DMS153 treated with DMSO at 0.1 percent for 48 hours (cell line): ENCODE results near the gene USP54.
"Not testable (repeated sequence)": the region's sequence is repeated elsewhere in the genome, so short reads cannot be mapped to it uniquely, and the experiment has no call there.

Source experiments
- DNase-seq: peaks from one replicate; lab custom pipeline; 2025; ENCODE audit not compliant: unreplicated experiment; lab: John Stamatoyannopoulos, UW

The USP54 gene

GRCh38 chr10:73588656-73589055, 2.5 kb downstream of the USP54 start:
- no peak for DNase-seq

- no peak for DNase-seq
These were observed 4.6 kb downstream of the USP54 start for GRCh38 chr10:73586583-73586984.

GRCh38 chr10:73585327-73585726, 5.8 kb downstream of the USP54 start:
- DNase-seq = no peak

- no peak for DNase-seq
These were observed 6.4 kb downstream of the USP54 start for GRCh38 chr10:73584737-73585136.

GRCh38 chr10:73581918-73582317, 9.2 kb downstream of the USP54 start:
- DNase-seq = no peak

GRCh38 chr10:73578927-73579326, 12.2 kb downstream of the USP54 start:
- DNase-seq = not testable (repeated sequence)

GRCh38 chr10:73577788-73578187, 13.4 kb downstream of the USP54 start:
- DNase-seq = no peak

- no peak for DNase-seq
These were observed 14.1 kb downstream of the USP54 start for GRCh38 chr10:73576890-73577591.

GRCh38 chr10:73576178-73576889, 14.8 kb downstream of the USP54 start:
- DNase-seq = no peak

GRCh38 chr10:73567025-73567424, 24.1 kb downstream of the USP54 start:
- not testable (repeated sequence) for DNase-seq

GRCh38 chr10:73561192-73561591, 29.9 kb downstream of the USP54 start:
- DNase-seq = no peak

GRCh38 chr10:73559590-73559989, 31.6 kb downstream of the USP54 start:
- DNase-seq = no peak

GRCh38 chr10:73556855-73557254, 34.3 kb downstream of the USP54 start:
- no peak for DNase-seq

- no peak for DNase-seq
These were observed 36.4 kb downstream of the USP54 start for GRCh38 chr10:73554721-73555120.

GRCh38 chr10:73553761-73554160, 37.4 kb downstream of the USP54 start:
- no peak for DNase-seq

GRCh38 chr10:73552819-73553715, 38.1 kb downstream of the USP54 start:
- DNase-seq = no peak

GRCh38 chr10:73551515-73551914, 39.6 kb downstream of the USP54 start:
- no peak for DNase-seq

- DNase-seq = no peak
These were observed 45.8 kb downstream of the USP54 start for GRCh38 chr10:73545357-73545756.

GRCh38 chr10:73537709-73538108, 53.4 kb downstream of the USP54 start:
- no peak for DNase-seq

GRCh38 chr10:73537288-73537687, 53.9 kb downstream of the USP54 start:
- DNase-seq = no peak

- DNase-seq = no peak
These were observed 56.3 kb downstream of the USP54 start for GRCh38 chr10:73534857-73535256.
